PC-3 (cell line): ENCODE measurements around the gene CERS6.

Source experiments
- CTCF ChIP-seq: fragments of 300-600 bp; sonication (generic); conservative IDR thresholded peaks from 2 replicates; pipeline ENCODE4 v1.5.1; 2017; ENCODE audit warnings: antibody characterized with exemption, low read depth, mild to moderate bottlenecking, low read length
- EZH2phosphoT487 ChIP-seq: fragments of 300-600 bp; sonication (generic); IDR thresholded peaks from 2 replicates; pipeline ENCODE4 v1.6.1; 2018; ENCODE audit warnings: mild to moderate bottlenecking, antibody characterized with exemption, low read length, borderline replicate concordance

DNA sequence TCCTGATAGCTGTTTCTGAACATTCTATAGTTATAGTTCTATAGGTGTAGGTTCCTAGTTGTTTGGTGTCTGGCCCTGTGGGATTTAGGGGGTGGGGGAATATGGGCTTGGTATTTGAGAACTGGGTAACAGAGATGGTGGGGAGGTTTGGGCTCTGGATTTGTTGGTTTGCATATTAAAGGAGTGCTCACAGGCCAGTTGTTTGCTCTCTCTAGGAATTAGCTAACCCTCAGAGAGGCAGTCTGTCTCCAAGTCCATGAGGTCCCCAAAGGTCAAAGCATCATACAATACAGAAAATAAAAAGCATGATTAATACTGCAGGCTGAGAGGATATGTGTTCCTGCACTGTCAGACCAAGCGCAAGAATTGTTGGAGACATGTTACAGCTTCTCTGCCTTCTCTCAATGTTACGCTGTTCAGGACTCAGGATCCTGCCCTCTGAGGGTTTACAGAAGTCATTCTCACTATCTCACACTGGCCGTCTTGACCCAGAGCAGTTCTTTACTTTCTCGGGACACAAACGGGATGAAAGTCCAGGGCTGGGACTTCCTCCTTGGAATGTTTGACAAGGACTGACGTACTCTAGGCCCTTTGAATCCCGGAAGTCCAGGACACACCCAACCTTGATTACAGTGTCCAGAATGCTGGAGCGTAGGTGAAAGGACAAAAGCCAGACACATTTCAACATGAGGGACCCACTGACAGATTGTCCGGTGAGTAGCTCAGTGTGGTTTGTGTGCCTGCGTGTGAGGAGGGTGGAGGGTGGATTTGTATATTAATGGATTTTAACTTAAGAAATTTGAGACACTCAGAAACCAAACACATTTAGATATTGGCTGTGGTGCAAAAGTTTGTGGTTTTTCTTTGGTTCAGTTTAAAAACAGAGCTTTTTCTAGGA, 346.1 kb downstream of the CERS6 start, which contains the start of gene NOSTRIN:
- TF ChIP-seq CTCF (no peak), EZH2phosphoT487 (no peak)
